ENCODE results near the gene MAEA. TPM values are rescaled to one million over a fixed set of nuclear protein-coding genes. Genes with fewer than 3 reads are reported as not detected.

MAEA gene
- polyA plus RNA-seq, 1 experiment, result 73.3 TPM

- H3K27ac ChIP-seq (ENCODE audit: low read depth, low read length), result no peak overlapping the region
- TF ChIP-seq, protein P1, sequence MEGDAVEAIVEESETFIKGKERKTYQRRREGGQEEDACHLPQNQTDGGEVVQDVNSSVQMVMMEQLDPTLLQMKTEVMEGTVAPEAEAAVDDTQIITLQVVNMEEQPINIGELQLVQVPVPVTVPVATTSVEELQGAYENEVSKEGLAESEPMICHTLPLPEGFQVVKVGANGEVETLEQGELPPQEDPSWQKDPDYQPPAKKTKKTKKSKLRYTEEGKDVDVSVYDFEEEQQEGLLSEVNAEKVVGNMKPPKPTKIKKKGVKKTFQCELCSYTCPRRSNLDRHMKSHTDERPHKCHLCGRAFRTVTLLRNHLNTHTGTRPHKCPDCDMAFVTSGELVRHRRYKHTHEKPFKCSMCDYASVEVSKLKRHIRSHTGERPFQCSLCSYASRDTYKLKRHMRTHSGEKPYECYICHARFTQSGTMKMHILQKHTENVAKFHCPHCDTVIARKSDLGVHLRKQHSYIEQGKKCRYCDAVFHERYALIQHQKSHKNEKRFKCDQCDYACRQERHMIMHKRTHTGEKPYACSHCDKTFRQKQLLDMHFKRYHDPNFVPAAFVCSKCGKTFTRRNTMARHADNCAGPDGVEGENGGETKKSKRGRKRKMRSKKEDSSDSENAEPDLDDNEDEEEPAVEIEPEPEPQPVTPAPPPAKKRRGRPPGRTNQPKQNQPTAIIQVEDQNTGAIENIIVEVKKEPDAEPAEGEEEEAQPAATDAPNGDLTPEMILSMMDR (IDR thresholded peaks at IDR 0.05; ENCODE audit: low read depth, low read length), result no peak
- ChIA-PET CTCF (interaction anchor here (1.4 kb wide), 1 partner anchor 9 kb away, joined by 5 read pairs; no protein-coding TSS in a partner anchor), POLR2A (no interaction called here)
- no peaks in the 10 kb centered on the region for H3K27me3 ChIP-seq (ENCODE audit: control insufficient read depth, insufficient read depth, low read length)
- H3K9me3 ChIP-seq (ENCODE audit: control insufficient read depth, insufficient read depth, low read length), result peaks cover 3% of the 10 kb centered on the region; the same call in 1 of the 2 replicates
- no peak for DNase-seq (ENCODE audit: low read depth, low spot score)
- H3K4me3 ChIP-seq (ENCODE audit: low read depth, low read length), result no peak overlapping the region
These were observed 75.1 kb downstream of the MAEA start for GRCh38 chr4:1364748-1365147.

DNA sequence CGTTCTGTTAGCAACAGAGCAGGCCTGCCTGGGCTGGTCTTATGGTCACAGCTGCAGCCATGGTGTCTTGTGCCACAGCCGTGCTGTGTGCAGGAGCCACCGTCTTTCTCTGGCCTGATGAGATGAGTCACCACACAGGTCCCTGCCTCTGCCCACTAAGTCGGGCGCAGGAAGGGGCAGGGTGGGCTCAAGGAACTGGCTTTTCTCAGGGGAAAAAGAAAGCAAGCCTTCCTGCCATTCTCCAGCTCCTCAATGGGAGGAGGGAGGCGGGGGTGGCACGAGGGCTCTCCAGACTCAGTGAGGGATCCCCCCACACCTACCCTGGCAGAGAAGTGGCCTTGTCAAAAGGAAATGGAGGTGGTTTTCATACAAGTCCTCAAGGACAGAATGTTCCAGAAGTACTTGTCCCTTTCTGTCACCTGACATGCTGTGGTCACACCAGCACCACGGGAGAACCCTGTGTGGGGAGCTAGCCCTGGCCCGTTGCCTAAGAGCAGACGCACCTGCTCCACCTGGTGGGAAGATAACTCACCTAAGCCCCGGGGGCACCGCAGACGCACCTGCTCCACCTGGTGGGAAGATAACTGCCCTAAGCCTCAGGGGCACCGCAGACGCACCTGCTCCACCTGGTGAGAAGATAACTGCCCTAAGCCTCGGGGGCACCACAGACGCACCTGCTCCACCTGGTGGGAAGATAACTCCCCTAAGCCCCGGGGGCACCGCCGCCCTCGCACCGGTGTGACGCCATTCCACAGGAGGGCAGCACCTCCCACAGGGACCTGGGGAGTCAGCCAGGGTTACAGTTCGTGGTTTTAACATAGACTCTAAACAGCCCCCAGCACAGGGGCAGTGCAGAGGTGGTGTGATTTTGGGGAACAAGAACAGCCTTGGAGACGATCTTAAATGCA is 75.8 kb downstream of the MAEA start:
- Histone ChIP-seq H3K27me3 (ENCODE audit: control insufficient read depth, insufficient read depth, low read length) (no peaks in the 10 kb centered on the region), H3K4me3 (ENCODE audit: low read depth, low read length) (no peak overlapping the region), H3K9me3 (ENCODE audit: control insufficient read depth, insufficient read depth, low read length) (peaks cover 3% of the 10 kb centered on the region; the same call in 1 of the 2 replicates), H3K27ac (ENCODE audit: low read depth, low read length) (no peak overlapping the region)
- TF ChIP-seq, protein P1 (IDR thresholded peaks at IDR 0.05; ENCODE audit: low read depth, low read length), result no peak
- ChIA-PET POLR2A (no interaction called here), CTCF (interaction anchor here (1.4 kb wide), 1 partner anchor 9 kb away, joined by 5 read pairs; no protein-coding TSS in a partner anchor)
- DNase-seq (ENCODE audit: low read depth, low spot score), result no peak

GRCh38 chr4:1366371-1367229 is 76.9 kb downstream of the MAEA start:
- ChIA-PET POLR2A (no interaction called here), CTCF (no interaction called here)
- H3K27me3 ChIP-seq (ENCODE audit: control insufficient read depth, insufficient read depth, low read length), result no peaks in the 10 kb centered on the region
- no peak for DNase-seq (ENCODE audit: low read depth, low spot score)
- TF ChIP-seq, protein P1 (IDR thresholded peaks at IDR 0.05; ENCODE audit: low read depth, low read length), result no peak
- no peaks in the 10 kb centered on the region; the same call in 1 of the 2 replicates for H3K9me3 ChIP-seq (ENCODE audit: control insufficient read depth, insufficient read depth, low read length)
- H3K4me3 ChIP-seq (ENCODE audit: low read depth, low read length), result no peak overlapping the region
- H3K27ac ChIP-seq (ENCODE audit: low read depth, low read length), result no peak overlapping the region

GRCh38 chr4:1367230-1367935 is 77.7 kb downstream of the MAEA start:
- no peak overlapping the region for H3K4me3 ChIP-seq (ENCODE audit: low read depth, low read length)
- CTCF ChIA-PET, result no interaction called here
- H3K27ac ChIP-seq (ENCODE audit: low read depth, low read length), result no peak overlapping the region
- POLR2A ChIA-PET, result no interaction called here
- H3K27me3 ChIP-seq (ENCODE audit: control insufficient read depth, insufficient read depth, low read length), result no peaks in the 10 kb centered on the region
- no peaks in the 10 kb centered on the region; the same call in 1 of the 2 replicates for H3K9me3 ChIP-seq (ENCODE audit: control insufficient read depth, insufficient read depth, low read length)
- TF ChIP-seq, protein P1 (IDR thresholded peaks at IDR 0.05; ENCODE audit: low read depth, low read length), result no peak
- DNase-seq (ENCODE audit: low read depth, low spot score), result no peak
